ENCODE measurements around the gene CNOT8.
"Not testable (repeated sequence)": the region's sequence is repeated elsewhere in the genome, so short reads cannot be mapped to it uniquely, and the experiment has no call there.

The CNOT8 gene

GRCh38 chr5:154858297-154858971, at the start of gene CNOT8:
Gene CNOT8 (plus strand): TSS chr5:154858627. CDS start chr5:154863279, 4,652 bp downstream.
- peak; percentile 98 for DNase-seq

- DNase-seq, result no peak
Measured at GRCh38 chr5:154811239-154811638, 47.2 kb upstream of the CNOT8 start.

GRCh38 chr5:154811653-154812465, 46.6 kb upstream of the CNOT8 start:
- DNase-seq, result peak; percentile 61

GRCh38 chr5:154813158-154813557, 45.3 kb upstream of the CNOT8 start:
- DNase-seq, result no peak

GRCh38 chr5:154813736-154814135, 44.7 kb upstream of the CNOT8 start:
- DNase-seq, result peak; percentile 20

DNA sequence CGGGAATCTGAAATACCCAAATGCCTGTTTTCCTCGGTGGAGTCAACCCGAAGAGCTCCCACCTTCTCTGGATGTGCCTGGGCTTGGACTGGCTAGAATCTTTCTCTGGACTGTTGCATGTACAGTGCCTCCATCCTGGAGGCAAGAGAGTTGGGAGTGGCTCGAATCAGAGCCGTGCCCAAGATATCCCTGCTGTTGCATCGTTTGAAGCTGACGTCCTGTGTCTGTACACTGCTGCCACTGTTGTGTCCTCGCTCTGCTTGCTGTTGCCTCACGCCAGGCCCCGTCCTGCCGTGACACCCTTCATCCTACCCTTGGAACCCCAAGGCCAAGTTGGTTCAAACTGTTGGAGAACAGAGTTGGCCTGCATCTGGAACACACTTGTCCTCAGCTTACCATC, 43.4 kb upstream of the CNOT8 start:
- DNase-seq, result no peak

- no peak for DNase-seq
Measured at GRCh38 chr5:154815684-154816247, 42.7 kb upstream of the CNOT8 start.

DNA sequence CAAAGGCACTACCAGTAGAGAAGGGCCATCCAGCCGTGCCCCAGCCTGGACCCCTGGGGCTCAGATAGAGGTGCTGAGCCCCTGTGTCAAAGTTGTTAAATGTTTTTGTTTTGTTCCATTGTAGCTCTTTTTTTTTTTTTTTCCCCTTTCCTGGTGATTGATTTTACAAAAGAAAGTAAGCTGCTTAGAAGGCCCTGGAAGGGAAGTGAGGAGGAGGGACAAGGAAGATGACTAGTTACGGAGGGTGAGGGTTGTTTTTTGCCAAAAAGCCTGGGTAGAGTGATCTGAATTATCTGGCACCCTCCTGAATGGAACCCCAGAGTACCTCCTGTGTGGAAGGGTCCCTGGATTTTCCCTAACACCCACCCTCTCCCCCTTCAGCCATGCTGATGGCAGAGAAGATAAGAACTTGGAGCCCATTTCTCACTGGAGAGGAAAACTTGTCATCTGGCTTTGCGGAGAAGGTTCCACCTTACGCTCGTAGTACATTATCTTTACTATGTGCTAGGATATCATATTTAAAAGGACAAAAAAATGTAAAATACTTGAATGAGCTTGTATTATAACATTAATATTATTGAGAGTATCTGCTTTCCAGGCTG, 41.4 kb upstream of the CNOT8 start:
- DNase-seq, result no peak

- no peak for DNase-seq
Measured at GRCh38 chr5:154817815-154818214, 40.6 kb upstream of the CNOT8 start.

DNA sequence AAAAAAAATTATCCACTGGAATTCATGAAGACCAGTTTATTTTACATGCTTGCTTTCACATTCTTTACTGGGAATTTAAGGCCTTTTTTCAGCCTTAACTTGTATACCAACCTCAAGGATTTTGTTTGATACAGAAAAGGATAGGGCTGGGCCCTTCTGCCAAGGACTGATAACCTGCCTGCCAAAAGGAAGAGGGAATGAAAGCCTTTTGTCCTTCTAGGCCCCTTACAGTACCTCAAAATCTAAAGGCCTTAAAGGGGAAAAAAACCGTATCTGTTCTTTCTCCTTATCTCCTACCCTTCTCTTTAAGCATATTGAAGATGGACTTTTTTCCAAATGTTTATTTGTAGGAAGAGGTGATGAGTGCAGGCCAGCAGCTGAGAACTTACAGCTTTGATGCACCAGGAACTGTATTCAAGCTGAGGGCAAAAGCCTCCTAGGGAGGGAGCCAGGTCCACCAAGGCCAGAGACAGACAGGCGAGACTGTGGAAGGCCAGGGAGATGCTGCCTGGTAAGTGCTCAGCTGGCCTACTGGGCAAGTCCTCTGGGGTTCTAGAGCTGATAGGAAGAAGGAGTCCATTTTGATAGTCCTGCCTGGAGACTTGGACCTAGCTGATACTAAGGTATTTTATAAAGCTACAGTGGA, 39.8 kb upstream of the CNOT8 start:
- DNase-seq, result no peak

DNA sequence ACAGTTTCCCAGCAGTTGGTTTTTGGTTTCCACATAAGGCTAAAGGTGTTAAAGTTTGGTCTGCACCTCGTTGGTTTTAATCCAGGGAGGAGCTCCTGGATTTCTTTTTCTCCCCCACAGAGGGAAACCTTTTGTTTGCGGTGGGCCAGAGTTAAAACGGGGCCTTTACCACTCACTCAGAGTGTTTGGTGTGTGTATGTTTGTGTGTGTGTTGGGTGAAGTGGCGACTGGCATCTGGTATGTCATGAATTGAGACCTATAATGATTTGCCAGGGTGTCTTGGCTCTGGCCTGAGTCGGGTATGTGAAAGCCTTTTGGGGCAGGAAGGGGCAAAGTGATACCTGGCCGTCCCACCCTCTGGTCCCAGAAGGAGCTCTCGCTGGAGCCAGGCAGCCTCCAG, 38.9 kb upstream of the CNOT8 start:
- no peak for DNase-seq

DNA sequence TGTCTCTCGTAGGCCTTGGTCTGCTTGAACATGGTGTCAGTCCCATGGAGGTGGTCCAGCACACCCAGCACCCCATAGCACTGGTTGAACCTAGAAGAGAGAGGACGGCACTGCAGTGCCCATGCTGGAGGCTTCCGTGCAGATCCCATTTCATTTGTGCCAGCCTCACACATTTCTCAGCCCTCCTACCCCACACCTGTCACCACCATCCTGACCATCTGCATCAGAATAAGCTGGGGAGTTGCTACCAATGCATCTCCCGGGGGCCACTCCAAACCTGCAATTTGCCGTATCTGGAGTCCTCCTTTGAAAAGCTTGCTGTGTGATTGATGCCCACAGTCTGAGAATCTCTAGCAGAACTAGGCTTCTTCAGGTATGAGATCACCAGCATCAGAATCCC, 38.0 kb upstream of the CNOT8 start:
- DNase-seq, result no peak

DNA sequence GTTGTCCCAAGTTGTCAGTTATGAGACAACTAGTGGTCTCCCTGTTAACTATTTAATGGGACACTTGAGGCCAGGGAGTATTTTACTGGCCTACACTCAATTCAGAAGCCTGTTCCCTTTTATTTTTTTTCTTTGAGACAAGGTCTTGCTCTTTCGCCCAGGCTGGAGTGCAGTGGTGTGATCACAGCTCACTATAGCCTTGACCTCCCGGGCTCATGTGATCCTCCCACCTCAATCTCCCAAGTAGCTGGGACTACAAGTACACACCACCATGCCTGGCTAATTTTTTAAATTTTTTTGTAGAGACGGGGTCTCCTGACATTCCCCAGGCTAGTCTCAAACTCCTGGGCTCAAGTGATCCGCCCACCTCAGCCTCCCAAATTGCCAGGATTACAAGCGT, 35.5 kb upstream of the CNOT8 start:
- DNase-seq, result not testable (repeated sequence)

DNA sequence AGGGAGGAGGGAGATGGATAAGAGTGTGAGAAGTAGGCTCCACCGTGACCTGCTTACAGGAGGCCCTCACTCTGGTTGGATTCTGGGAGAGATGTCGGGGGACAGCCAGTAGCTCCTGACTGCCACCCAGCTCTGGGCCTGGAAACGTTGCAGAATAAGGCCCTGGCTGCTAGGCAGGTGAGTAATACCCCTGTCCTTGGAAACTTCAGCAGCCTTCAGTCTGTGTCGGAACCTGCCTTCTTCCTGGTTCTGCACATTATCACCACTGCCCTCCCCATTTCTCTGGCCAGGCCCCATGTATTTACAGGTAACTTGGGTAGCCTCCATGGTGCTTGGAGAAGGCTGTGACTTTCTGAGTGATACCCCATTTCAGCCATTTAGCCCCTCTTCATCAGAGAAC, 34.8 kb upstream of the CNOT8 start:
- no peak for DNase-seq

DNA sequence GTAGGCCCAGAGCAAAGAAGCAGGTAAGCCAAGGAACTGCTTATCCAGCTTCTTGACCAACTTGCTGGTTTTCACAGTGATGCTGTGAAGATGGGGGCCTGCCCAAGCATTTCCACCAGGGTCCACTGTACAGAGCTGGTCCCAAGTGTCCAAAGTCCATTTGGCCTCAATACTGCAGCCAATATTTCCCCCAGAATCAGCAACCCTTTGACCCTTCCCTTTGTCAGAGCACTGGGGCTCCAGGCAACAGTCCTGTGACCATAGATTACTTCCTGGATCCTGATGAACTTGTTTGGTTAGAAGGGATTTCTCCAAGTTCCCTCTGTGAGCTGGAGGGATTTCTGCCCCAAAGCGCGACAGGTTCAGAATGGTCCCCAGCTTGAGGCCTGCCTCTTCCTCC, 34.4 kb upstream of the CNOT8 start:
- no peak for DNase-seq

GRCh38 chr5:154829181-154829588, 29.2 kb upstream of the CNOT8 start:
- DNase-seq, result no peak

DNA sequence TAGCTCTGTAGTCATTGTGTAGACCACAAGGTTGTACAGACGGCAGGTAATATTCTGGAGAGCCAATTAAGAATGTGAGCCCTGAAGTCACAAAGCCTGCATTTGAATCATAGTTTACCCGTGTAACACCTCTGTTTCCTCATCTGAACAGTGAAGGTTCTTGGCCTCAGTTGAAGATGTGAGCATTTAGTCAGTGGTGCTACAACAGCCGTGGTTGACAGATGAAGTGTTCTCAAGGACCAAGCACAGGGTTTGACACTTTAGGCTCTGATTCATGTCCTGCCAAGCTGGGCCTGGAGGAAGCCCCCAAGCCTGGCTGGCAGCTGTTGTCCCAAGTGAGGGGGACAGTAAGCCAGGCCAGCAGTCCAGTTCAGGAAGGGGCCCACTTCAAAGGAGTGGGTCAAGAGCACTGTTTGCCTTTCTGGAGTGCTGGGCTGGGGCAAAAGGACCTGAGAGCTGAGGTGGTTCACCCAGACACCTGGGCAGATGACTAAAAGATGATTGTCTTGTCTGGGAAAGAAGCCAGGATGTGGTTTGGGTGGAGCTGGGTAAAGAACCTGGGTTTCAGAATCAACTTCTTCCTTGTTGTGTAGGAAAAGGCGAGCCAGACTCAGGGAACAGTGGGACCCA, 28.7 kb upstream of the CNOT8 start:
- DNase-seq, result peak; percentile 49

- no peak for DNase-seq
Measured at GRCh38 chr5:154830219-154830595, 28.2 kb upstream of the CNOT8 start.

GRCh38 chr5:154830596-154830995, 27.8 kb upstream of the CNOT8 start:
- DNase-seq, result no peak

DNA sequence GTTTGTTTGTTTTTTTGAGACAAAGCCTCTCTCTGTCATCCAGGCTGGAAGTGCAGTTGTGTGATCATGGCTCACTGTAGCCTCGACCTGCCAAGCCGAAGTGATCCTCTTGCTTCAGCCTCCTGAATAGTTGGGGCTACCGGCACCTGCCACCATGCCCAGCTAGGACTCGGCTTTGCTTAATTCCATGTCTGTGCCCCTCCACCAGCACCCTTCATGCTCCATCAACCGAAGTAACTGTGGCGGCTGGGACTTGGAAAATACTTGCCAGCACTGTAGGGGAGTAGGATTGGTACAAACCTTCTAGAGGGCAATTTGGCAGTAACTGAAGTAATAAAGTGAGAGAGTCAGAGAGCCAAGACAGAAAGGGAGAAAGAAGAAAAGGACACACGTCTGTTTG, 27.0 kb upstream of the CNOT8 start:
- no peak for DNase-seq

DNA sequence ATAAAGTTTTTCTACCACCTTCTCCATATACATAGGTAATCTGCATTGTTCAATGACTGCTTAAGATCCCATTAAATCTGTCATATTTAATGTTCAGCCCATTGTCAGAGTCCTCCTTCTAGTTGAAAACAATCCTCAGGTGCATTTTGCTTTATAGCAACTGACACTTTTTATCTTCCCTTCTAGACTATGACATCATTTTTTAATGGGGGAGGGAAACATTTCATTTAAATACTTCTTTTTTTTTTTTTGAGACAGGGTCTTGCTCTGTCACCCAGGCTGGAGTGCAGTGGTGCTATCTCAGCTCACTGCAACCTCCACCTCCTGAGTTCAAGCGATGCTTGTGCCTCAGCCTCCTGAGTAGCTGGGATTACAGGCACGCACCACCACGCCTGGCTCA, 25.6 kb upstream of the CNOT8 start:
- DNase-seq, result not testable (repeated sequence)

- DNase-seq, result no peak
Measured at GRCh38 chr5:154834053-154834452, 24.4 kb upstream of the CNOT8 start.

DNA sequence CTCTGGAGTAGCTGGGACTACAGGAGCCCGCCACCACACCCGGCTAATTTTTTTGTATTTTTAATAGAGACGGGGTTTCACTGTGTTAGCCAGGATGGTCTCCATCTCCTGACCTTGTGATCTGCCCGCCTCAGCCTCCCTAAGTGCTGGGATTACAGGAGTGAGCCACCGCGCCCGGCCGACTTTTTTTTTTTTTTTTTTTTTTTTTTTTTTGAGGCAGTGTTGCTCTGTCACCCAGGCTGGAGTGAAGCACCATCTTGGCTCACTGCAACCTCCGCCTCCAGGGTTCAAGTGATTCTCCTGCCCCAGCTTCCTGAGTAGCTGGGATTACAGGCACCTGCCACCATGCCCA, 22.8 kb upstream of the CNOT8 start:
- DNase-seq, result not testable (repeated sequence)
